Uterine smooth muscle cell (primary cell): ENCODE results near the gene TMEM74B. TPM values are rescaled to one million over a fixed set of nuclear protein-coding genes. Genes with fewer than 3 reads are reported as not detected.

ENCODE experiments used
- total RNA-seq: library from RNA; depleted of rRNA; stranded (reverse); fragments of >200 nt; gene quantifications from 2 replicates; pipeline ENCODE4 v1.2.3, GENCODE V29; 2014

TMEM74B gene
- 0.11 TPM in 1 of 2 replicates, not detected in the other for total RNA-seq

GRCh38 chr20:1184638-1185315 lies at the start of gene TMEM74B:
TSS of gene TMEM74B (minus strand) at chr20:1184981. CDS start at chr20:1183801, 1,180 bp downstream.

GRCh38 chr20:1225783-1226654 lies 41.2 kb upstream of the TMEM74B start, which contains the start of gene RAD21L1:
TSS of gene RAD21L1 (plus strand) at chr20:1226044. CDS start at chr20:1228454, 2,410 bp downstream.

GRCh38 chr20:1202762-1203504 lies 18.2 kb upstream of the TMEM74B start, which contains the start of gene C20orf202:
TSS of gene C20orf202 (plus strand) at chr20:1203454. CDS start at chr20:1203586, 132 bp downstream.

Other genes with a start within 250 kb of the TMEM74B start
- gene RSPO4, start 182.7 kb downstream of the TMEM74B start, total RNA-seq, result not detected in 2 replicates
- gene PSMF1, start 66.4 kb downstream of the TMEM74B start, total RNA-seq, result 21.2 and 27.7 TPM in 2 replicates
- 0.12 TPM in 1 of 2 replicates, not detected in the other for gene C20orf202, start 18.5 kb upstream of the TMEM74B start, total RNA-seq
- 0.66 TPM in 1 of 2 replicates, not detected in the other for gene RAD21L1, start 41.1 kb upstream of the TMEM74B start, total RNA-seq
- gene SNPH, start 81.3 kb upstream of the TMEM74B start, total RNA-seq, result 14.6 and 18.1 TPM in 2 replicates
- 1.2 and 1.5 TPM in 2 replicates for gene SDCBP2, start 144.2 kb upstream of the TMEM74B start, total RNA-seq
- 106 and 143 TPM in 2 replicates for gene FKBP1A, start 208.1 kb upstream of the TMEM74B start, total RNA-seq